PC-3 (cell line): ENCODE measurements around the gene SLC25A29. TPM values are rescaled to one million over a fixed set of nuclear protein-coding genes. Genes with fewer than 3 reads are reported as not detected.

ENCODE experiments used
- ATAC-seq: fragments of 200-7000 bp; cut with Tn5 transposase; 2 replicates; pipeline ENCODE4 v1.9.1; 2020; ENCODE audit warnings: mild to moderate bottlenecking, moderate library complexity
- BruUV-seq: library from RNA; stranded (reverse); fragments of 400-500 nt; replicated peaks from 2 replicates; lab custom pipeline; 2021; lab: Mats Ljungman, UMichigan
- CTCF ChIA-PET: fragments of 300-600 bp; sonication (Branson Sonifier 250); formaldehyde crosslinking; loops from one replicate; lab custom pipeline; 2022; ENCODE audit warnings: antibody characterized with exemption; lab: Charles Lee
- POLR2A ChIA-PET: fragments of 300-600 bp; sonication (Branson Sonifier 250); formaldehyde crosslinking; loops from one replicate; lab custom pipeline; 2022; ENCODE audit warnings: antibody characterized with exemption; ENCODE audit not compliant: unreplicated experiment; lab: Charles Lee
- DNase-seq: peaks from one replicate; pipeline ENCODE4 v3.0.0-alpha.2; 2015
- H2AFZ ChIP-seq: fragments of 300-600 bp; sonication (generic); 2 replicates; pipeline ENCODE4 v1.6.0; 2016; ENCODE audit warnings: antibody characterized with exemption, low read length
- H3F3A ChIP-seq: fragments of 300-600 bp; sonication (generic); one replicate; pipeline ENCODE4 v1.6.0; 2017; ENCODE audit warnings: antibody characterized with exemption, low read length, control low read depth, mild to moderate bottlenecking; ENCODE audit not compliant: unreplicated experiment
- H3K27ac ChIP-seq: fragments of 300-600 bp; sonication (generic); 2 replicates; pipeline ENCODE4 v1.5.1; 2016; ENCODE audit warnings: mild to moderate bottlenecking, low read length
- H3K27me3 ChIP-seq: fragments of 300-600 bp; sonication (generic); 2 replicates; pipeline ENCODE4 v1.6.1; 2016; ENCODE audit warnings: low read length, mixed read lengths
- H3K36me3 ChIP-seq: fragments of 300-600 bp; sonication (generic); 2 replicates; pipeline ENCODE4 v1.6.1; 2016; ENCODE audit warnings: low read depth, mixed run types, low read length, mixed read lengths
- H3K4me1 ChIP-seq: fragments of 300-600 bp; sonication (generic); 2 replicates; pipeline ENCODE4 v1.5.1; 2016; ENCODE audit warnings: low read length; ENCODE audit not compliant: insufficient read depth
- H3K4me2 ChIP-seq: fragments of 300-600 bp; sonication (generic); 2 replicates; pipeline ENCODE4 v1.6.0; 2016; ENCODE audit warnings: low read length
- H3K4me3 ChIP-seq: fragments of 300-600 bp; sonication (generic); 2 replicates; pipeline ENCODE4 v1.5.1; 2016; ENCODE audit warnings: mild to moderate bottlenecking, low read length, mixed read lengths
- H3K79me2 ChIP-seq: fragments of 300-600 bp; sonication (generic); 2 replicates; pipeline ENCODE4 v1.6.1; 2017; ENCODE audit warnings: low read length, mixed read lengths
- H3K9ac ChIP-seq: fragments of 300-600 bp; sonication (generic); 2 replicates; pipeline ENCODE4 v1.6.0; 2016; ENCODE audit warnings: mild to moderate bottlenecking, low read length
- H3K9me2 ChIP-seq: fragments of 300-600 bp; sonication (generic); replicated peaks from 2 replicates; pipeline ENCODE4 v1.6.1; 2016; ENCODE audit warnings: mixed run types, low read length, mixed read lengths
- H3K9me3 ChIP-seq: fragments of 300-600 bp; sonication (generic); 2 replicates; pipeline ENCODE4 v1.6.1; 2016; ENCODE audit warnings: low read length, mixed read lengths
- H4K20me1 ChIP-seq: fragments of 300-600 bp; sonication (generic); 2 replicates; pipeline ENCODE4 v1.6.1; 2016; ENCODE audit warnings: low read length, mixed read lengths
- CTCF ChIP-seq: fragments of 300-600 bp; sonication (generic); conservative IDR thresholded peaks from 2 replicates; pipeline ENCODE4 v1.5.1; 2017; ENCODE audit warnings: antibody characterized with exemption, low read depth, mild to moderate bottlenecking, low read length
- EZH2 ChIP-seq: fragments of 300-600 bp; sonication (generic); IDR thresholded peaks from one replicate; pipeline ENCODE4 v1.6.1; 2017; ENCODE audit warnings: antibody characterized with exemption, mild to moderate bottlenecking, low read length; ENCODE audit not compliant: unreplicated experiment
- EZH2phosphoT487 ChIP-seq: fragments of 300-600 bp; sonication (generic); IDR thresholded peaks from 2 replicates; pipeline ENCODE4 v1.6.1; 2018; ENCODE audit warnings: mild to moderate bottlenecking, antibody characterized with exemption, low read length, borderline replicate concordance
- intact Hi-C: fragments of 100-400 bp; cut with micrococcal nuclease; formaldehyde crosslinking; loops from 2 replicates; pipeline ENCODE4 v1.9.0; 2023
- microRNA-seq: library from miRNA; unstranded; fragments of <30 nt; microRNA quantifications from one replicate; pipeline ENCODE4 v1.1.0, GENCODE V29; 2020; ENCODE audit not compliant: unreplicated experiment
- total RNA-seq: library from RNA; depleted of rRNA; stranded (reverse); fragments of >200 nt; gene quantifications from 2 replicates; pipeline ENCODE4 v1.2.3, GENCODE V29; 2014; rRNA removed

Gene SLC25A29
- total RNA-seq, 1 experiment from 2014 or later: 53.9 TPM

GRCh38 chr14:100243020-100243419, 63.2 kb downstream of the SLC25A29 start:
- H3F3A ChIP-seq: no peaks in the 10 kb centered on the region
- POLR2A ChIA-PET: no interaction called here
- no peaks in the 10 kb centered on the region; the same call in 1 of the 2 replicates for H3K36me3 ChIP-seq
- peaks cover 53% of the 10 kb centered on the region for H4K20me1 ChIP-seq
- H3K4me2 ChIP-seq: peak overlapping the region; percentile 90
- intact Hi-C loops: no loop called here
- ATAC-seq: no peak
- no peak overlapping the region for H2AFZ ChIP-seq
- BruUV-seq: TSS peak; percentile 13
- H3K4me1 ChIP-seq: peaks cover 22% of the 10 kb centered on the region; the same call in 1 of the 2 replicates
- no peak overlapping the region for H3K9ac ChIP-seq
- no peaks in the 10 kb centered on the region for H3K9me3 ChIP-seq
- H3K4me3 ChIP-seq: peak overlapping the region; percentile 6; the same call in 1 of the 2 replicates
- no peak for DNase-seq
- TF ChIP-seq CTCF (no peak), EZH2phosphoT487 (no peak), EZH2 (no peak)
- H3K27me3 ChIP-seq: no peaks in the 10 kb centered on the region
- H3K27ac ChIP-seq: no peak overlapping the region
- peaks cover 88% of the 10 kb centered on the region for H3K79me2 ChIP-seq
- H3K9me2 ChIP-seq: no peaks in the 10 kb centered on the region
- CTCF ChIA-PET: interaction anchor here (0.5 to 0.7 kb wide), 2 partner anchors 59 to 60 kb away, joined by 5 to 7 read pairs; no protein-coding TSS in a partner anchor

- no peaks in the 10 kb centered on the region for H3K27me3 ChIP-seq
- ChIA-PET POLR2A (interaction anchor here (0.6 kb wide), 1 partner anchor 68 kb away, joined by 3 read pairs; no protein-coding TSS in a partner anchor), CTCF (interaction anchor here (0.6 to 1.0 kb wide), 2 partner anchors 38 to 62 kb away, joined by 3 to 11 read pairs; no protein-coding TSS in a partner anchor)
- peak overlapping the region; percentile 68 for H3K9ac ChIP-seq
- intact Hi-C loops: loop anchor here (2.0 kb wide), 1 partner anchor 136 kb away; the partner anchor contains the start of gene WDR25
- peak; percentile 12 for DNase-seq
- H3F3A ChIP-seq: no peaks in the 10 kb centered on the region
- no peak overlapping the region for H2AFZ ChIP-seq
- BruUV-seq: no TSS peak
- H4K20me1 ChIP-seq: peaks cover 51% of the 10 kb centered on the region
- no peak overlapping the region for H3K27ac ChIP-seq
- H3K9me3 ChIP-seq: no peaks in the 10 kb centered on the region
- H3K4me3 ChIP-seq: peak overlapping the region; percentile 83
- H3K9me2 ChIP-seq: no peaks in the 10 kb centered on the region
- no peak for ATAC-seq
- H3K4me1 ChIP-seq: peaks cover 26% of the 10 kb centered on the region
- H3K79me2 ChIP-seq: peaks cover 88% of the 10 kb centered on the region
- H3K36me3 ChIP-seq: no peaks in the 10 kb centered on the region; the same call in 1 of the 2 replicates
- TF ChIP-seq EZH2: no peak
- TF ChIP-seq EZH2phosphoT487: no peak
- TF ChIP-seq CTCF: no peak
- peak overlapping the region; percentile 90 for H3K4me2 ChIP-seq
Measured at GRCh38 chr14:100241279-100241678, 65.0 kb downstream of the SLC25A29 start.

Small RNA genes within 50 kb of the gene (microRNA-seq; reads per million reads assigned to microRNA genes)
- gene MIR345 (110 reads per million, percentile 64 among the genes with 10 or more reads in this experiment), gene MIR6764 (not detected)

Other genes with a start within 250 kb of the SLC25A29 start
- 26.5 and 31.7 TPM in 2 replicates for gene EVL, start 241.0 kb downstream of the SLC25A29 start, total RNA-seq
- 1.6 and 5.4 TPM in 2 replicates for gene DEGS2, start 146.8 kb downstream of the SLC25A29 start, total RNA-seq
- 64.1 and 88.4 TPM in 2 replicates for gene YY1, start 67.3 kb downstream of the SLC25A29 start, total RNA-seq
- gene SLC25A47, start 16.9 kb upstream of the SLC25A29 start, total RNA-seq: 0.07 TPM in 1 of 2 replicates, not detected in the other
- gene WDR25, start 70.0 kb upstream of the SLC25A29 start, total RNA-seq: 8.3 and 13.0 TPM in 2 replicates